Activated T-cell treated with anti-CD3 and anti-CD28 coated beads, Interleukin-2, amount 50 U/mL, for 72 hours (primary cell): ENCODE results near the gene DYNC1I2. TPM values are rescaled to one million over a fixed set of nuclear protein-coding genes. Genes with fewer than 3 reads are reported as not detected.
"Not testable (repeated sequence)": the region's sequence is repeated elsewhere in the genome, so short reads cannot be mapped to it uniquely, and the experiment has no call there.

Source experiments
- ATAC-seq, 2 donors: fragments of 150-1000 bp; cut with Tn5 transposase; replicated peaks in 1 of 2; 2 replicates each; pipeline ENCODE4 v1.10.0; 2021; ENCODE audit warnings: moderate library complexity in 2 of 2, mild to moderate bottlenecking in 1 of 2
- DNase-seq, 2 donors: peaks; one replicate each; pipeline ENCODE4 v3.0.0; 2021 to 2022; ENCODE audit warnings: mixed read lengths in 1 of 2
- H3K27ac Mint-ChIP-seq: one replicate; pipeline ENCODE4 v1.8.0; 2022; ENCODE audit warnings: mild to moderate bottlenecking, moderate library complexity, mixed read lengths
- H3K27me3 Mint-ChIP-seq: one replicate; pipeline ENCODE4 v1.8.0; 2022; ENCODE audit warnings: low read depth, mixed read lengths
- H3K36me3 Mint-ChIP-seq, 2 donors: one replicate each; pipeline ENCODE4 v1.8.0; 2022; ENCODE audit warnings: mixed read lengths in 2 of 2, mild to moderate bottlenecking in 1 of 2; ENCODE audit not compliant: insufficient read depth in 2 of 2
- H3K4me1 Mint-ChIP-seq: one replicate; pipeline ENCODE4 v1.8.0; 2022; ENCODE audit warnings: low read depth, mixed read lengths
- H3K4me3 Mint-ChIP-seq, 2 donors: one replicate each; pipeline ENCODE4 v1.8.0; 2022; ENCODE audit warnings: mild to moderate bottlenecking in 2 of 2, mixed read lengths in 2 of 2, moderate library complexity in 2 of 2
- H3K9me3 Mint-ChIP-seq, 2 donors: one replicate each; pipeline ENCODE4 v1.8.0; 2022; ENCODE audit warnings: mixed read lengths in 2 of 2
- total RNA-seq, 2 donors: library from RNA; stranded (reverse); gene quantifications; one replicate each; pipeline ENCODE4 v1.2.3, GENCODE V29; 2022

The DYNC1I2 gene
- total RNA-seq, 2 donors from 2014 or later: 37.6 to 39.5 TPM

GRCh38 chr2:171762879-171763573 is 75.8 kb downstream of the DYNC1I2 start:
- DNase-seq: no peak
- no peaks in the 10 kb centered on the region for H3K27me3 Mint-ChIP-seq

GRCh38 chr2:171763602-171764001 is 76.3 kb downstream of the DYNC1I2 start:
- no peak for DNase-seq
- H3K36me3 Mint-ChIP-seq: peaks cover 10 to 12% of the 10 kb centered on the region in 2 donors

More at GRCh38 chr2:171762879-171763573, 75.8 kb downstream of the DYNC1I2 start:
- no peak for ATAC-seq
- no peaks in the 10 kb centered on the region for H3K4me1 Mint-ChIP-seq
- peaks cover 0 to 8% of the 10 kb centered on the region in 2 donors for H3K9me3 Mint-ChIP-seq
- H3K4me3 Mint-ChIP-seq: no peak overlapping the region
- H3K27ac Mint-ChIP-seq: no peak overlapping the region
- peaks cover 14 to 17% of the 10 kb centered on the region in 2 donors for H3K36me3 Mint-ChIP-seq

GRCh38 chr2:171771463-171771862 is 84.2 kb downstream of the DYNC1I2 start:
- H3K27me3 Mint-ChIP-seq: no peaks in the 10 kb centered on the region
- H3K4me3 Mint-ChIP-seq: no peak overlapping the region
- peaks cover 3 to 18% of the 10 kb centered on the region in 2 donors for H3K36me3 Mint-ChIP-seq
- peaks cover 8 to 10% of the 10 kb centered on the region in 2 donors for H3K9me3 Mint-ChIP-seq
- no peaks in the 10 kb centered on the region for H3K4me1 Mint-ChIP-seq
- H3K27ac Mint-ChIP-seq: no peak overlapping the region
- ATAC-seq (no peak), DNase-seq (no peak)

More at GRCh38 chr2:171763602-171764001, 76.3 kb downstream of the DYNC1I2 start:
- no peak for ATAC-seq
- Mint-ChIP-seq H3K27me3 (no peaks in the 10 kb centered on the region), H3K27ac (no peak overlapping the region), H3K4me3 (no peak overlapping the region), H3K4me1 (no peaks in the 10 kb centered on the region), H3K9me3 (peaks cover 0 to 3% of the 10 kb centered on the region in 2 donors)

GRCh38 chr2:171772373-171772772 is 85.1 kb downstream of the DYNC1I2 start:
- DNase-seq (no peak), ATAC-seq (no peak)
- no peaks in the 10 kb centered on the region for H3K4me1 Mint-ChIP-seq
- no peak overlapping the region for H3K4me3 Mint-ChIP-seq
- H3K9me3 Mint-ChIP-seq: peaks cover 8 to 10% of the 10 kb centered on the region in 2 donors
- H3K36me3 Mint-ChIP-seq: peaks cover 2 to 20% of the 10 kb centered on the region in 2 donors
- H3K27me3 Mint-ChIP-seq: no peaks in the 10 kb centered on the region
- H3K27ac Mint-ChIP-seq: no peak overlapping the region

GRCh38 chr2:171774581-171774980 is 87.3 kb downstream of the DYNC1I2 start:
- H3K27ac Mint-ChIP-seq, DNase-seq, H3K4me1 Mint-ChIP-seq, H3K27me3 Mint-ChIP-seq, H3K4me3 Mint-ChIP-seq, ATAC-seq: not testable (repeated sequence)
- H3K36me3 Mint-ChIP-seq: peaks cover 4 to 23% of the 10 kb centered on the region in 2 donors
- peaks cover 10 to 11% of the 10 kb centered on the region in 2 donors for H3K9me3 Mint-ChIP-seq

GRCh38 chr2:171778515-171778914 is 91.2 kb downstream of the DYNC1I2 start:
- H3K27ac Mint-ChIP-seq: no peak overlapping the region
- H3K9me3 Mint-ChIP-seq: peaks cover 0 to 3% of the 10 kb centered on the region in 2 donors
- ATAC-seq (no peak), DNase-seq (no peak)
- no peaks in the 10 kb centered on the region for H3K4me1 Mint-ChIP-seq
- H3K36me3 Mint-ChIP-seq: peaks cover 2 to 25% of the 10 kb centered on the region in 2 donors
- no peak overlapping the region for H3K4me3 Mint-ChIP-seq
- no peaks in the 10 kb centered on the region for H3K27me3 Mint-ChIP-seq

- no peaks in the 10 kb centered on the region for H3K9me3 Mint-ChIP-seq
- H3K4me1 Mint-ChIP-seq: peaks cover 4% of the 10 kb centered on the region
- no peak overlapping the region for H3K4me3 Mint-ChIP-seq
- H3K27me3 Mint-ChIP-seq: no peaks in the 10 kb centered on the region
- ATAC-seq: no peak
- H3K36me3 Mint-ChIP-seq: peaks cover 6 to 35% of the 10 kb centered on the region in 2 donors
- no peak overlapping the region for H3K27ac Mint-ChIP-seq
- no peak for DNase-seq
Observed at GRCh38 chr2:171785450-171785849, 98.2 kb downstream of the DYNC1I2 start.

GRCh38 chr2:171787333-171788072 is 100.2 kb downstream of the DYNC1I2 start:
- H3K27ac Mint-ChIP-seq: no peak overlapping the region
- H3K9me3 Mint-ChIP-seq: no peaks in the 10 kb centered on the region
- H3K36me3 Mint-ChIP-seq: peaks cover 6 to 30% of the 10 kb centered on the region in 2 donors
- H3K4me1 Mint-ChIP-seq: peaks cover 4% of the 10 kb centered on the region
- no peak overlapping the region for H3K4me3 Mint-ChIP-seq
- ATAC-seq: no peak
- no peak for DNase-seq
- H3K27me3 Mint-ChIP-seq: no peaks in the 10 kb centered on the region

- DNase-seq: no peak
- ATAC-seq: no peak
- Mint-ChIP-seq H3K27ac (no peak overlapping the region), H3K9me3 (no peaks in the 10 kb centered on the region), H3K27me3 (no peaks in the 10 kb centered on the region), H3K4me3 (no peak overlapping the region), H3K36me3 (peaks cover 6 to 28% of the 10 kb centered on the region in 2 donors), H3K4me1 (peaks cover 4% of the 10 kb centered on the region)
Observed at GRCh38 chr2:171788316-171788993, 101.2 kb downstream of the DYNC1I2 start.

- Mint-ChIP-seq H3K4me1 (peaks cover 12% of the 10 kb centered on the region), H3K4me3 (no peak overlapping the region), H3K36me3 (peaks cover 3 to 22% of the 10 kb centered on the region in 2 donors), H3K9me3 (no peaks in the 10 kb centered on the region), H3K27ac (no peak overlapping the region), H3K27me3 (no peaks in the 10 kb centered on the region)
- DNase-seq: no peak
- no peak for ATAC-seq
Observed at GRCh38 chr2:171789956-171790355, 102.7 kb downstream of the DYNC1I2 start.

- DNase-seq (no peak), ATAC-seq (no peak)
- H3K9me3 Mint-ChIP-seq: no peaks in the 10 kb centered on the region
- H3K27ac Mint-ChIP-seq: no peak overlapping the region
- no peaks in the 10 kb centered on the region for H3K27me3 Mint-ChIP-seq
- peaks cover 3 to 20% of the 10 kb centered on the region in 2 donors for H3K36me3 Mint-ChIP-seq
- H3K4me3 Mint-ChIP-seq: no peak overlapping the region
- H3K4me1 Mint-ChIP-seq: peaks cover 17% of the 10 kb centered on the region
Observed at GRCh38 chr2:171791361-171791760, 104.1 kb downstream of the DYNC1I2 start.

GRCh38 chr2:171792157-171792556 is 104.9 kb downstream of the DYNC1I2 start:
- H3K36me3 Mint-ChIP-seq: peaks cover 3 to 20% of the 10 kb centered on the region in 2 donors
- H3K27me3 Mint-ChIP-seq: no peaks in the 10 kb centered on the region
- no peak overlapping the region for H3K27ac Mint-ChIP-seq

More at GRCh38 chr2:171792157-171792556, 104.9 kb downstream of the DYNC1I2 start:
- Mint-ChIP-seq H3K4me3 (no peak overlapping the region), H3K4me1 (peaks cover 17% of the 10 kb centered on the region), H3K9me3 (no peaks in the 10 kb centered on the region)
- no peak for ATAC-seq
- DNase-seq: no peak
